ENCODE measurements around the gene UBE2L6. TPM values are rescaled to one million over a fixed set of nuclear protein-coding genes. Genes with fewer than 3 reads are reported as not detected.

Gene UBE2L6
- 53.0 and 104 TPM in 2 replicates for total RNA-seq

GRCh38 chr11:57567515-57568329 is at the start of gene UBE2L6:
Gene UBE2L6, minus strand, starts transcription at chr11:57567672. Its CDS starts 61 bp downstream, at chr11:57567611.

GRCh38 chr11:57597461-57597915 is 30.0 kb upstream of the UBE2L6 start, which contains the start of gene SERPING1:
Gene SERPING1, plus strand, starts transcription at chr11:57597685. Its CDS starts 586 bp downstream, at chr11:57598271.

GRCh38 chr11:57536947-57537619 is 30.4 kb downstream of the UBE2L6 start, which contains the start of gene SMTNL1:
Gene SMTNL1, plus strand, starts transcription at chr11:57537595. Its CDS starts 5,048 bp downstream, at chr11:57542643.

GRCh38 chr11:57530596-57531507 is 36.6 kb downstream of the UBE2L6 start, which contains the start of gene TIMM10:
Gene TIMM10, minus strand, starts transcription at chr11:57530754. Its CDS starts 565 bp downstream, at chr11:57530189.

GRCh38 chr11:57515332-57516060 is 52.0 kb downstream of the UBE2L6 start, which contains the start of gene SLC43A1:
Gene SLC43A1, minus strand, starts transcription at chr11:57515702. Its CDS starts 1,591 bp downstream, at chr11:57514111.

Small RNA genes within 50 kb of the gene (small RNA-seq; reads per million reads assigned to genes)
- gene RN7SL605P: not detected

Other genes with a start within 250 kb of the UBE2L6 start
- gene TNKS1BP1, start 242.7 kb downstream of the UBE2L6 start, total RNA-seq: 72.5 and 73.9 TPM in 2 replicates
- gene SSRP1, start 231.8 kb downstream of the UBE2L6 start, total RNA-seq: 82.7 and 106 TPM in 2 replicates
- not detected in 2 replicates for gene P2RX3, start 229.3 kb downstream of the UBE2L6 start, total RNA-seq
- gene PRG3, start 186.5 kb downstream of the UBE2L6 start, total RNA-seq: not detected in 2 replicates
- gene PRG2, start 177.0 kb downstream of the UBE2L6 start, total RNA-seq: not detected in 2 replicates
- gene SLC43A3, start 140.6 kb downstream of the UBE2L6 start, total RNA-seq: 172 and 210 TPM in 2 replicates
- gene RTN4RL2, start 107.1 kb downstream of the UBE2L6 start, total RNA-seq: 0.39 and 1.5 TPM in 2 replicates
- 24.6 and 27.4 TPM in 2 replicates for gene SLC43A1, start 52.0 kb downstream of the UBE2L6 start, total RNA-seq
- gene TIMM10, start 36.9 kb downstream of the UBE2L6 start, total RNA-seq: 30.9 and 33.4 TPM in 2 replicates
- gene SMTNL1, start 30.1 kb downstream of the UBE2L6 start, total RNA-seq: not detected in 2 replicates
- 6.5 and 48.9 TPM in 2 replicates for gene SERPING1, start 30.0 kb upstream of the UBE2L6 start, total RNA-seq
- 0.39 and 0.73 TPM in 2 replicates for gene YPEL4, start 82.2 kb upstream of the UBE2L6 start, total RNA-seq
- 17.6 and 20.9 TPM in 2 replicates for gene CLP1, start 90.1 kb upstream of the UBE2L6 start, total RNA-seq
- gene ZDHHC5, start 100.4 kb upstream of the UBE2L6 start, total RNA-seq: 38.2 and 56.1 TPM in 2 replicates
- gene MED19, start 144.5 kb upstream of the UBE2L6 start, total RNA-seq: 13.6 and 14.5 TPM in 2 replicates
- 67.2 and 80.3 TPM in 2 replicates for gene TMX2, start 144.9 kb upstream of the UBE2L6 start, total RNA-seq
- 49.5 and 65.0 TPM in 2 replicates for gene SELENOH, start 173.8 kb upstream of the UBE2L6 start, total RNA-seq
- gene BTBD18, start 184.1 kb upstream of the UBE2L6 start, total RNA-seq: not detected in 2 replicates
- 81.6 and 98.1 TPM in 2 replicates for gene CTNND1, start 194.1 kb upstream of the UBE2L6 start, total RNA-seq

All from subcutaneous preadipocyte (primary cell).